ENCODE results near the gene ZNF343. TPM values are rescaled to one million over a fixed set of nuclear protein-coding genes. Genes with fewer than 3 reads are reported as not detected.

The ZNF343 gene
- total and polyA plus RNA-seq, 2 donors (not counting 3 experiments of a cell fraction or from before 2014, with no cell fraction given), result 4.7 to 7.9 TPM

DNA sequence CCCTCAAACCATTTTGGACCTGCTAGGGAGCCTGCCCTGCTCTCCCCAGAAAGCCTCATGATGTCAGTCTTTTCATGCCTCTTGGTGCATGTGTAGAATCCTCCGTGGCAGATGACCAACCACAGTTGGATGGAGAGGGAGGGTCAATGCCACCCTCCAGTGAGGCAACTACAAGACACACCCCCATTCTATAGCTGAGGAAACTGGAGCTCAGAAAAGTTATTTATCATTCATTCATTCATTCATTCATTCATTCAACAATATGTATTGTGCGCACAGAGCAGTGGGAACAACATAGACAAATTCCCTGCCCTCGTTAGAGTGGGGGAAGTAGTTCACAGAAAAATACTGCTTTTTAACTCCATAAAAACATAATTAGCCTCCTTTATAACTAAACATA is 54.9 kb downstream of the ZNF343 start:
- intact Hi-C loops (cut with micrococcal nuclease), result loop anchor here (2.0 to 10.0 kb wide), 3 partner anchors 349 to 486 kb away; partner anchors contain the start of gene STK35
- no peak overlapping the region for H2AFZ ChIP-seq (ENCODE audit: low read depth, low read length)
- H3K27me3 ChIP-seq (ENCODE audit: control insufficient read depth in 2 of 2, insufficient read depth in 2 of 2, low read length in 2 of 2), result no peaks in the 10 kb centered on the region
- H3K4me3 ChIP-seq (replicated peaks in 1 of 3; ENCODE audit: insufficient read depth in 1 of 3, low read depth in 1 of 3, low read length in 3 of 3), result no peak overlapping the region
- H3K9me1 ChIP-seq (replicated peaks; ENCODE audit: control insufficient read depth, extremely low read depth, insufficient read depth, low read length), result no peaks in the 10 kb centered on the region
- peaks cover 0 to 2% of the 10 kb centered on the region in 2 experiments for H3K36me3 ChIP-seq (ENCODE audit: control insufficient read depth in 2 of 2, extremely low read depth in 1 of 2, insufficient read depth in 2 of 2, low read length in 2 of 2)
- H3K27ac ChIP-seq (ENCODE audit: insufficient read depth, low read depth, low read length), result no peak overlapping the region
- no peak overlapping the region for H3K9ac ChIP-seq (replicated peaks; ENCODE audit: extremely low read depth, insufficient read depth, low read length)
- no peak for FAIRE-seq
- no peaks in the 10 kb centered on the region for H3K79me2 ChIP-seq (ENCODE audit: control insufficient read depth, insufficient read depth, low read length)
- H3K4me1 ChIP-seq (ENCODE audit: control insufficient read depth, extremely low read depth, insufficient read depth, low read length), result no peaks in the 10 kb centered on the region
- no peaks in the 10 kb centered on the region for H3K9me3 ChIP-seq (replicated peaks; ENCODE audit: control insufficient read depth, insufficient read depth, low read length)
- ChIA-PET POLR2A (no interaction called here), CTCF (interaction anchor here (1.4 to 4.8 kb wide), 2 partner anchors 17 to 247 kb away, joined by 5 to 55 read pairs; partner anchors contain the start of gene SNRPB)
- H3K4me2 ChIP-seq (ENCODE audit: insufficient read depth, low read length), result no peak overlapping the region
- dilution Hi-C loops (cut with MboI; ENCODE audit: extremely low pct_ligation_motif_present, low sequenced_read_pairs), result no loop called here
- DNase-seq (ENCODE audit: low read depth, low spot score), result no peak
- H4K20me1 ChIP-seq (replicated peaks; ENCODE audit: control insufficient read depth, extremely low read depth, insufficient read depth, low read length), result no peaks in the 10 kb centered on the region
- no peak for TF ChIP-seq EZH2 (IDR thresholded peaks at IDR 0.05; ENCODE audit: borderline replicate concordance, low read depth, low read length, severe bottlenecking)
- TF ChIP-seq, protein P1, sequence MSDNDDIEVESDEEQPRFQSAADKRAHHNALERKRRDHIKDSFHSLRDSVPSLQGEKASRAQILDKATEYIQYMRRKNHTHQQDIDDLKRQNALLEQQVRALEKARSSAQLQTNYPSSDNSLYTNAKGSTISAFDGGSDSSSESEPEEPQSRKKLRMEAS (IDR thresholded peaks at IDR 0.05; ENCODE audit: insufficient read depth, insufficient read length), result no peak
- TF ChIP-seq POLR2A (IDR thresholded peaks at IDR 0.05; ENCODE audit: low read depth, low read length), result no peak
- no peak for TF ChIP-seq POLR2AphosphoS5 (IDR thresholded peaks at IDR 0.05; ENCODE audit: insufficient read depth, low read depth, low read length)
- no peak for TF ChIP-seq MYC (IDR thresholded peaks at IDR 0.05; ENCODE audit: low read depth, low read length)
- no peak for TF ChIP-seq FOS (IDR thresholded peaks at IDR 0.05; ENCODE audit: borderline replicate concordance, insufficient read depth, low read length)
- no TSS peak for BruUV-seq (replicated peaks)

GRCh38 chr20:2451939-2452732 is 56.6 kb downstream of the ZNF343 start:
- no peaks in the 10 kb centered on the region for H4K20me1 ChIP-seq (replicated peaks; ENCODE audit: control insufficient read depth, extremely low read depth, insufficient read depth, low read length)
- intact Hi-C loops (cut with micrococcal nuclease), result loop anchor here (1.0 to 10.0 kb wide), 3 partner anchors 245 to 485 kb away; partner anchors contain the start of gene STK35

More at GRCh38 chr20:2451939-2452732, 56.6 kb downstream of the ZNF343 start:
- Histone ChIP-seq H3K79me2 (ENCODE audit: control insufficient read depth, insufficient read depth, low read length) (no peaks in the 10 kb centered on the region), H3K9ac (replicated peaks; ENCODE audit: extremely low read depth, insufficient read depth, low read length) (no peak overlapping the region), H3K27me3 (ENCODE audit: control insufficient read depth in 2 of 2, insufficient read depth in 2 of 2, low read length in 2 of 2) (no peaks in the 10 kb centered on the region), H3K4me2 (ENCODE audit: insufficient read depth, low read length) (no peak overlapping the region), H3K4me1 (ENCODE audit: control insufficient read depth, extremely low read depth, insufficient read depth, low read length) (no peaks in the 10 kb centered on the region), H3K27ac (ENCODE audit: insufficient read depth, low read depth, low read length) (no peak overlapping the region), H3K9me3 (replicated peaks; ENCODE audit: control insufficient read depth, insufficient read depth, low read length) (no peaks in the 10 kb centered on the region), H3K36me3 (ENCODE audit: control insufficient read depth in 2 of 2, extremely low read depth in 1 of 2, insufficient read depth in 2 of 2, low read length in 2 of 2) (no peaks in the 10 kb centered on the region), H3K4me3 (replicated peaks in 1 of 3; ENCODE audit: insufficient read depth in 1 of 3, low read depth in 1 of 3, low read length in 3 of 3) (no peak overlapping the region), H2AFZ (ENCODE audit: low read depth, low read length) (no peak overlapping the region), H3K9me1 (replicated peaks; ENCODE audit: control insufficient read depth, extremely low read depth, insufficient read depth, low read length) (no peaks in the 10 kb centered on the region)
- dilution Hi-C loops (cut with MboI; ENCODE audit: extremely low pct_ligation_motif_present, low sequenced_read_pairs), result no loop called here
- BruUV-seq (replicated peaks), result no TSS peak
- ChIA-PET POLR2A (interaction anchor here (0.9 kb wide), 1 partner anchor 11 kb away, joined by 3 read pairs; no protein-coding TSS in a partner anchor), CTCF (interaction anchor here (0.8 to 4.8 kb wide), 15 partner anchors 9 to 256 kb away, joined by 3 to 55 read pairs (median 4); no protein-coding TSS in a partner anchor)
- TF ChIP-seq POLR2AphosphoS5 (IDR thresholded peaks at IDR 0.05; ENCODE audit: insufficient read depth, low read depth, low read length) (no peak), GATA2 (IDR thresholded peaks at IDR 0.05; ENCODE audit: insufficient read depth, insufficient read length, low read depth, low read length) (no peak), CTCF (IDR thresholded peaks at IDR 0.05; ENCODE audit: extremely low read depth in 1 of 2, insufficient read depth in 1 of 2, low read depth in 1 of 2, low read length in 2 of 2) (peak; percentile 84 to 90)
- DNase-seq (ENCODE audit: low read depth, low spot score), result peak; percentile 62
- FAIRE-seq, result peak; percentile 85
